Prostate gland (tissue), 2 donors: ENCODE measurements around the gene QSOX1.

Source experiments
- CTCF ChIP-seq, 4 experiments: fragments of 200-600 bp in 2 of 4; fragments of 450-650 bp in 2 of 4; sonication (generic) in 2 of 4; IDR thresholded peaks; 1 replicate in 3 of 4; 2 replicates in 1 of 4; pipeline ENCODE4 v1.5.1; 2016 to 2019; ENCODE audit warnings: antibody characterized with exemption in 4 of 4, mild to moderate bottlenecking in 2 of 4, moderate library complexity in 2 of 4
- POLR2A ChIP-seq: fragments of 450-650 bp; IDR thresholded peaks from one replicate; pipeline ENCODE4 v1.6.1; 2016; ENCODE audit warnings: antibody characterized with exemption, mild to moderate bottlenecking
- POLR2AphosphoS5 ChIP-seq: sonication (generic); formaldehyde crosslinking; IDR thresholded peaks from one replicate; pipeline ENCODE4 v1.6.1; 2017; ENCODE audit warnings: antibody characterized with exemption

GRCh38 chr1:180175806-180176205 lies 21.1 kb downstream of the QSOX1 start:
- no peak for TF ChIP-seq CTCF (IDR thresholded peaks at IDR 0.05)
- TF ChIP-seq POLR2A: no peak
- TF ChIP-seq POLR2AphosphoS5: no peak
